ENCODE data around the gene KIRREL3. TPM values are rescaled to one million over a fixed set of nuclear protein-coding genes. Genes with fewer than 3 reads are reported as not detected.

The KIRREL3 gene
- polyA plus RNA-seq, 1 of the 3 experiments (the other 2 are of a cell fraction), result 3.7 TPM

- TF ChIP-seq MEF2A (IDR thresholded peaks at IDR 0.05; ENCODE audit: borderline replicate concordance, low read depth) (no peak), RCOR1 (IDR thresholded peaks at IDR 0.05; ENCODE audit: low read length) (no peak), RAD21 (IDR thresholded peaks at IDR 0.05; ENCODE audit: low read length) (no peak)
These were observed 591.5 kb downstream of the KIRREL3 start (continued) for GRCh38 chr11:126408901-126409619.

- Histone ChIP-seq H3K9ac (no peak overlapping the region), H2AFZ (ENCODE audit: low read depth) (no peak overlapping the region), H4K20me1 (ENCODE audit: insufficient read depth) (no peaks in the 10 kb centered on the region), H3K4me2 (no peak overlapping the region), H3K36me3 (replicated peaks in 1 of 2; ENCODE audit: control insufficient read depth in 1 of 2, insufficient read depth in 2 of 2, low read length in 1 of 2) (peaks cover 0 to 12% of the 10 kb centered on the region in 2 experiments), H3K9me2 (no peaks in the 10 kb centered on the region), H3K4me3 (ENCODE audit: low read depth in 2 of 2, low read length in 1 of 2) (no peak overlapping the region), H3K9me3 (no peaks in the 10 kb centered on the region), H3K27me3 (ENCODE audit: insufficient read depth) (no peaks in the 10 kb centered on the region), H3K27ac (ENCODE audit: low read depth in 2 of 2, low read length in 1 of 2) (no peak overlapping the region), H3F3A (replicated peaks; ENCODE audit: insufficient read depth) (no peaks in the 10 kb centered on the region), H3K4me1 (ENCODE audit: control insufficient read depth in 1 of 2, insufficient read depth in 2 of 2, low read depth in 1 of 2, low read length in 1 of 2) (peaks cover 0 to 10% of the 10 kb centered on the region in 2 experiments; a peak in 1 of 4 replicates), H3K79me2 (ENCODE audit: insufficient read depth) (no peaks in the 10 kb centered on the region)
- TF ChIP-seq CTCF (IDR thresholded peaks at IDR 0.05), result no peak
- TF ChIP-seq SMC3 (IDR thresholded peaks at IDR 0.05; ENCODE audit: low read depth, low read length), result no peak
- TF ChIP-seq MEF2A (IDR thresholded peaks at IDR 0.05; ENCODE audit: borderline replicate concordance, low read depth), result no peak
- TF ChIP-seq SIN3A (IDR thresholded peaks at IDR 0.05; ENCODE audit: borderline replicate concordance, low read depth, low read length), result no peak
- TF ChIP-seq EZH2phosphoT487 (IDR thresholded peaks at IDR 0.05; ENCODE audit: borderline replicate concordance, low read depth), result no peak
- no peak for TF ChIP-seq ELF1 (IDR thresholded peaks at IDR 0.05)
- no peak for TF ChIP-seq CHD2 (IDR thresholded peaks at IDR 0.05; ENCODE audit: low read length, partially characterized antibody)
- no peak for TF ChIP-seq JUND (IDR thresholded peaks at IDR 0.05)
- TF ChIP-seq RXRA (IDR thresholded peaks at IDR 0.05; ENCODE audit: borderline replicate concordance, low read depth), result no peak
- no peak for TF ChIP-seq MAX (IDR thresholded peaks at IDR 0.05; ENCODE audit: low read depth)
- TF ChIP-seq FOXM1 (IDR thresholded peaks at IDR 0.05; ENCODE audit: low read depth), result no peak
- TF ChIP-seq IRF3 (IDR thresholded peaks at IDR 0.05; ENCODE audit: low read depth, low read length), result no peak
- TF ChIP-seq USF2 (IDR thresholded peaks at IDR 0.05; ENCODE audit: borderline replicate concordance, low read depth, low read length), result no peak
- no peak for TF ChIP-seq RAD21 (IDR thresholded peaks at IDR 0.05; ENCODE audit: low read length)
- ChIA-PET POLR2A (no interaction called here), CTCF (no interaction called here)
- DNase-seq, result no peak
- WGBS (ENCODE audit: low lambda C conversion rate), result 93% methylated on average over 7 of the region's 12 CpGs
These were observed 592.1 kb downstream of the KIRREL3 start for GRCh38 chr11:126408496-126408895.

Data from SK-N-SH (cell line).